Activated naive CD4-positive, alpha-beta T cell treated with anti-CD3 and anti-CD28 coated beads for 36 hours (primary cell): ENCODE results near the gene CEBPA. TPM values are rescaled to one million over a fixed set of nuclear protein-coding genes. Genes with fewer than 3 reads are reported as not detected.
A peak's percentile ranks its signal among the peaks of the same experiment; 100 is the strongest.

ENCODE experiments used
- CTCF ChIA-PET: fragments of 350-600 bp; sonication (Branson Sonifier 250); formaldehyde crosslinking; loops from one replicate; lab custom pipeline; 2021; ENCODE audit warnings: antibody characterized with exemption; lab: Charles Lee
- DNase-seq: peaks from one replicate; pipeline ENCODE4 v3.0.0-alpha.2; 2020
- H3K27ac Mint-ChIP-seq: one replicate; pipeline ENCODE4 v1.8.0; 2021; ENCODE audit warnings: mild to moderate bottlenecking, mixed read lengths
- H3K27me3 Mint-ChIP-seq: one replicate; pipeline ENCODE4 v1.8.0; 2021; ENCODE audit warnings: low read depth, mixed read lengths
- H3K36me3 Mint-ChIP-seq: one replicate; pipeline ENCODE4 v1.8.0; 2021; ENCODE audit warnings: low read depth, mixed read lengths
- H3K4me1 Mint-ChIP-seq: one replicate; pipeline ENCODE4 v1.8.0; 2021; ENCODE audit warnings: low read depth, mixed read lengths
- H3K4me3 Mint-ChIP-seq: one replicate; pipeline ENCODE4 v1.8.0; 2021; ENCODE audit warnings: mild to moderate bottlenecking, moderate library complexity, mixed read lengths
- H3K9me3 Mint-ChIP-seq: one replicate; pipeline ENCODE4 v1.8.0; 2021; ENCODE audit warnings: mixed read lengths
- intact Hi-C: fragments of 100-400 bp; cut with micrococcal nuclease; formaldehyde crosslinking; loops from one replicate; pipeline ENCODE4 v1.15.1; 2023
- total RNA-seq, 2 experiments: library from RNA; stranded (reverse); gene quantifications; one replicate each; pipeline ENCODE4 v1.2.3, GENCODE V29; 2021

CEBPA gene
- total RNA-seq, 2 experiments from 2014 or later = 0.10 TPM

- Mint-ChIP-seq H3K4me3 (no peak overlapping the region), H3K27ac (no peak overlapping the region), H3K36me3 (peaks cover 6% of the 10 kb centered on the region), H3K4me1 (peaks cover 3% of the 10 kb centered on the region), H3K9me3 (peaks cover 14% of the 10 kb centered on the region), H3K27me3 (peaks cover 32% of the 10 kb centered on the region)
- intact Hi-C loops = no loop called here
- CTCF ChIA-PET = no interaction called here
- no peak for DNase-seq
These were observed 13.7 kb downstream of the CEBPA start for GRCh38 chr19:33288666-33289065.

- Mint-ChIP-seq H3K27ac (no peak overlapping the region), H3K4me1 (peaks cover 3% of the 10 kb centered on the region), H3K36me3 (peaks cover 6% of the 10 kb centered on the region), H3K27me3 (peaks cover 30% of the 10 kb centered on the region), H3K9me3 (peaks cover 14% of the 10 kb centered on the region), H3K4me3 (no peak overlapping the region)
- CTCF ChIA-PET = no interaction called here
- no peak for DNase-seq
- intact Hi-C loops = no loop called here
These were observed 14.4 kb downstream of the CEBPA start for GRCh38 chr19:33287927-33288326.

DNA sequence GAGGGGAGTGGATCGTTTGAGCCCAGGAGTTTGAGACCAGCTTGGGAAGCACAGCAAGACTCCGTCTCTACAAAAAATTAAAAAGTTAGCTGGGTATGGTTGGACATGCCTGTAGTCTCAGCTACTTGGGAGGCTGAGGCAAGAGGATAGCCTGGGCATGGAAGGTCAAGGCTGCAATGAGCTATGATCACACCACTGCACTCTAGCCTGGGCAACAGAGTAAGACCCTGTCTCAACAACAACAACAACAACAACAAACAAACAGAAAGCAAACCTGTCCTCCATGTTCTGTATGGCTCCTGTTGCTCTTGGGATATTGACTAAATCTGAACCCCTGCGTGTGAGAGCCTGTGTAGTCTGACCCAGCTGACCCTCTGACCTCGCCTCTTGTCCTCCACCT is 14.9 kb downstream of the CEBPA start:
- peaks cover 14% of the 10 kb centered on the region for H3K9me3 Mint-ChIP-seq
- CTCF ChIA-PET = no interaction called here
- peaks cover 30% of the 10 kb centered on the region for H3K27me3 Mint-ChIP-seq
- H3K27ac Mint-ChIP-seq = no peak overlapping the region
- intact Hi-C loops = no loop called here
- H3K36me3 Mint-ChIP-seq = peaks cover 6% of the 10 kb centered on the region
- H3K4me3 Mint-ChIP-seq = no peak overlapping the region
- DNase-seq = no peak
- peaks cover 3% of the 10 kb centered on the region for H3K4me1 Mint-ChIP-seq

DNA sequence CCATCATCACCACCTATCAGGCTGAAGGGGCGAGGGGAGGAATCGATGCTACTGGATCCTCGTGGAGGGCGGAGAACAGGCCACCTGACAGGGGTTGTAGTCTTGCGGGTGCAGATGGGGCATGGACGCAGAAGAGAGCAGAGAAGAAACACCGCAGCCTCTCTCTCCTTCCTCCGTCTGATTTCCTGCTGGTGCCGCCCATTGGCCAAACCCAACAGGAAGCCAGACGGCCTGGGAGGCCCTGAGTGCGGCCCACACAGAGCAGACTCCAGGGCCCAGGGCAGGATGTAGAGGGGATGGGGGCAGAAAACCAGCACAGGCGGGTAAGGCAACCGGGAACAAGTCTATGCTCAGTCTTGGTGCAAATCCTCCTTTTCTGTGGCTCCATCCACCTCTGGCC is 15.4 kb downstream of the CEBPA start:
- H3K27me3 Mint-ChIP-seq = peaks cover 32% of the 10 kb centered on the region
- CTCF ChIA-PET = interaction anchor here (0.5 kb wide), 1 partner anchor 15 kb away, joined by 3 read pairs; the partner anchor contains the start of gene CEBPA
- H3K36me3 Mint-ChIP-seq = peaks cover 6% of the 10 kb centered on the region
- peaks cover 14% of the 10 kb centered on the region for H3K9me3 Mint-ChIP-seq
- DNase-seq = no peak
- intact Hi-C loops = no loop called here
- H3K4me3 Mint-ChIP-seq = no peak overlapping the region
- peaks cover 3% of the 10 kb centered on the region for H3K4me1 Mint-ChIP-seq
- no peak overlapping the region for H3K27ac Mint-ChIP-seq

- no peak overlapping the region for H3K27ac Mint-ChIP-seq
- H3K36me3 Mint-ChIP-seq = peaks cover 6% of the 10 kb centered on the region
- CTCF ChIA-PET = no interaction called here
- H3K9me3 Mint-ChIP-seq = peaks cover 14% of the 10 kb centered on the region
- peaks cover 7% of the 10 kb centered on the region for H3K4me1 Mint-ChIP-seq
- intact Hi-C loops = no loop called here
- no peak overlapping the region for H3K4me3 Mint-ChIP-seq
- no peak for DNase-seq
- H3K27me3 Mint-ChIP-seq = peaks cover 32% of the 10 kb centered on the region
These were observed 16.9 kb downstream of the CEBPA start for GRCh38 chr19:33285441-33285927.

DNA sequence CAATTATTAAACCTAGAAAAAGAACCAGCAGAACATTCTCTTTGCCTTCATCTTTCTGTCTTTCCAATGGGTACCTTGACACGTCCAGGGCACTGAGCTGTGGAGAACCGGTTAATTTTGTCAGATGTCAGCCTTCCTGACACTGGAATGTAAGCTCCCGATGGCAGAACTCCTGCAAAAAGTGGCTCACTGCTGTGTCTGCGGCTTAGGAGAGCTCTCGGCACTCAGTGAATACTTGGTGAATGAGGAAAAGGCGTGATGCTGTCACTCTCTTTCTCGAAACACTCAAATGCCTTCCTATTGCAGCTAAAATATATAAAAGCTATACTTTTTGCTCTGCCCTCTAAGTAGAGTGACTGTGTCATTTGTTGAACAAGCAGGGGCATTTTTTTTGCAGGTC is 17.6 kb downstream of the CEBPA start:
- intact Hi-C loops = no loop called here
- CTCF ChIA-PET = no interaction called here
- DNase-seq = no peak
- peaks cover 14% of the 10 kb centered on the region for H3K4me1 Mint-ChIP-seq
- peaks cover 7% of the 10 kb centered on the region for H3K36me3 Mint-ChIP-seq
- H3K9me3 Mint-ChIP-seq = peaks cover 14% of the 10 kb centered on the region
- H3K4me3 Mint-ChIP-seq = no peak overlapping the region
- no peak overlapping the region for H3K27ac Mint-ChIP-seq
- H3K27me3 Mint-ChIP-seq = peaks cover 34% of the 10 kb centered on the region

DNA sequence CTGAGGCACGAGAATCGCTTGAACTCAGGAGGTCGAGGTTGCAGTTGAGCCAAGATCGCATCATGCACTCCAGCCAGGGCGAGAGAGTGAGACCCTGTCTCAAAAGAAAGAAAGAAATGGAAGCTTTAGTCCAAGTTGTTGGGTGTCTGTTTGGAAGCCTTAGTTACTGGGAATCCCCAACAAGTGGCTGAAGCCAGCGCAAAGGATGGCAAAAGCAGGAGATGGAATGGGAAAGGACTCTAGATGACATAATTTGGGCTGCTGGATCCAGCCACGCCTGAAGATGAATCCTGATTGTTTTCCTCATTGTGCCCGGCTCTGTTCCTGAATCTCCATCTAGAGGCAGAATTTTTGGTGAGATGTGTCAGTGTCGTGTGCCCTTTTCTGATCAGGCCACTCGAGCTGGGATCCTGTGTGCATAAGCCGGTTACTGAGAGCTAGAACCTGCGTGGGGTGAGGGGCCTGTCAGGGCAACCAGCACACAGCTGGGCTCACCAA is 18.1 kb downstream of the CEBPA start:
- Mint-ChIP-seq H3K9me3 (peaks cover 13% of the 10 kb centered on the region), H3K4me3 (no peak overlapping the region), H3K4me1 (peaks cover 14% of the 10 kb centered on the region), H3K27me3 (peaks cover 34% of the 10 kb centered on the region), H3K27ac (no peak overlapping the region), H3K36me3 (peaks cover 7% of the 10 kb centered on the region)
- intact Hi-C loops = no loop called here
- CTCF ChIA-PET = no interaction called here
- no peak for DNase-seq

DNA sequence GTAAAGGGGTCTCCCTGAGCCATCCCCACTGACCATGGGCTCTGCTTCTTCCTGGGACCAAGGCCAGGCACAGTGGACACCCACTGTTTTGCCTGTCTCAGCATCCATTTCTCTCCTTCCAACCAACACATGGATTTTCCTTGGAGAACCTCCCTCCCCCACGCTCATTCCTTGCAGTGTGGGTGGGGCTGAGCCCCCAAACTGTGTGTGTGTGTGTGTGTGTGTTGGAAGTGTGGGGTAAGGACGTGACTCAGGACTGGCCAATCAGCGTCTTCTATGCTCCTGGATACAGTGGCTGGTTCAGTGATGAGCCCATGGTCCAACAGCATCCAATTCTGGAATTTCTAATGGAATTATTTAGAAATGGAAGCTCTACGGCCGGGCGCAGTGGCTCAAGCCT is 18.7 kb downstream of the CEBPA start:
- peaks cover 5% of the 10 kb centered on the region for H3K36me3 Mint-ChIP-seq
- H3K4me3 Mint-ChIP-seq = no peak overlapping the region
- H3K27ac Mint-ChIP-seq = no peak overlapping the region
- H3K27me3 Mint-ChIP-seq = peaks cover 34% of the 10 kb centered on the region
- CTCF ChIA-PET = no interaction called here
- peaks cover 7% of the 10 kb centered on the region for H3K9me3 Mint-ChIP-seq
- intact Hi-C loops = no loop called here
- no peak for DNase-seq
- H3K4me1 Mint-ChIP-seq = peaks cover 14% of the 10 kb centered on the region

DNA sequence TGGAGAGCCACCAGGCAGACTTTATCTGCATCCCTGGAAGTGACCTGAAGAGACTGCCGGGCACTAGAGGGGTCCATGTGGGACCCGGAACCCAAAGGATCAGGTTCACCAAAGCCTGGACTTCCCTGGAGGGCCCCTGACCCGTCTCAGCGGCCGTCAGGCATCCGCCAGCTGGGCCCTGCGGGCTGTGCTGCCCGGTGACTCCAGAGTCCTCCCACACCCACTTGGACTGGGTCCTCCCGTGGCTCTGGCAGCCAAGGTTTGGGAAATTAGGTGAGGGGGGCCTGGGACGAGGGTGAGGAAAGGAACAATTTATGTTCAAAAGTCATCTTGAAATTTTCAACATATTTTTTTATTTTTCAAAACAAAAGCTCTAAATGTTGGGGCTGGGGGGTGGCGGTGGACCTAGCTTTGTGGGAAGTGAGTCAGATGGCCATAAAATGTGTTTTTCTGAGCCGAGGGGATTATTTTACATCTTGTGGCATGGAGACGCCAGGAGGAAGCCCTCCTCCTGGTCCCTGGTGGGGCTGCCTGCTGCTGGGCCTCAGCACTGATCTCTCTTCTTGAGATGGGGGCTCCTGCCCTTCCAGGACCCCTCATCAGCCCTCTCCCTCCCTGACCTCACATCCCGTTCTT is 20.2 kb downstream of the CEBPA start:
- peaks cover 1% of the 10 kb centered on the region for H3K36me3 Mint-ChIP-seq
- peaks cover 14% of the 10 kb centered on the region for H3K4me1 Mint-ChIP-seq
- intact Hi-C loops = no loop called here
- H3K9me3 Mint-ChIP-seq = no peaks in the 10 kb centered on the region
- CTCF ChIA-PET = no interaction called here
- H3K4me3 Mint-ChIP-seq = no peak overlapping the region
- no peak for DNase-seq
- peaks cover 25% of the 10 kb centered on the region for H3K27me3 Mint-ChIP-seq
- no peak overlapping the region for H3K27ac Mint-ChIP-seq

GRCh38 chr19:33281296-33281926 is 20.9 kb downstream of the CEBPA start:
- no peak overlapping the region for H3K27ac Mint-ChIP-seq
- peaks cover 1% of the 10 kb centered on the region for H3K36me3 Mint-ChIP-seq
- H3K9me3 Mint-ChIP-seq = no peaks in the 10 kb centered on the region
- intact Hi-C loops = no loop called here
- H3K4me3 Mint-ChIP-seq = no peak overlapping the region
- H3K27me3 Mint-ChIP-seq = peaks cover 21% of the 10 kb centered on the region
- H3K4me1 Mint-ChIP-seq = peaks cover 11% of the 10 kb centered on the region
- no peak for DNase-seq
- CTCF ChIA-PET = no interaction called here

DNA sequence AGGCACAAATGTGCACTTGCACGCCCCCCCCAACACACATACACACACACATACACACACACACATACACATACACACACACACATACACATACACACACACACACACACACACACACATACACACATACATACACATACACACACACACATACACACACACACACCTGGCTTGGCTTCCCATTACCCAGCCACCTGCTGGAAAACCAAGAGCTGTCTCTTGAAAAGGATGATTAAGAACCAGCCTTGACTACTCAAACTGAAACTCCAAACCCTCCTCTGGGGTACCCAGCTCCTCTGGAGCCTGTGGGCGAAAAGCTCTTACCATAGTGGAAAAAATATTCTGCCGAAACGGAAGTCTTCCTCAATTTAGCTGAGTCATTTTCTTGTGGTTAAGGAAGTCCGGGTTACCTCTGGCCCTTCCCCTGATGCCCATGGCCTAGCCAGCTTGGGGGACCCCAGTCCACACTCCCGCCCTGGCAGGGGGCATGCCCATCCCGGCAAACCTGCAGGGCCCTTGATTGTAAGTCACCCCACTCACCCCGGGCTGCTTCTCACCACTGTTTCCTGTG is 21.9 kb downstream of the CEBPA start:
- CTCF ChIA-PET = interaction anchor here (0.6 to 1.0 kb wide), 3 partner anchors 43 to 969 kb away, joined by 3 to 4 read pairs (median 3); no protein-coding TSS in a partner anchor
- peak; percentile 76 for DNase-seq
- intact Hi-C loops = loop anchor here (1.0 kb wide), 1 partner anchor 94 kb away; no protein-coding TSS in a partner anchor
- peaks cover 17% of the 10 kb centered on the region for H3K27me3 Mint-ChIP-seq
- no peak overlapping the region for H3K27ac Mint-ChIP-seq
- H3K9me3 Mint-ChIP-seq = no peaks in the 10 kb centered on the region
- H3K4me3 Mint-ChIP-seq = peak overlapping the region; percentile 43
- H3K4me1 Mint-ChIP-seq = peaks cover 11% of the 10 kb centered on the region
- peaks cover 1% of the 10 kb centered on the region for H3K36me3 Mint-ChIP-seq
